HuH-7 (cell line): ENCODE data around the gene C9.
"Not testable (repeated sequence)": the region's sequence is repeated elsewhere in the genome, so short reads cannot be mapped to it uniquely, and the experiment has no call there.

ENCODE experiments used
- DNase-seq: peaks from one replicate; pipeline ENCODE4 v3.0.0; 2011; ENCODE audit warnings: low spot score

The C9 gene

GRCh38 chr5:39328731-39329130, 35.6 kb downstream of the C9 start:
- no peak for DNase-seq

DNA sequence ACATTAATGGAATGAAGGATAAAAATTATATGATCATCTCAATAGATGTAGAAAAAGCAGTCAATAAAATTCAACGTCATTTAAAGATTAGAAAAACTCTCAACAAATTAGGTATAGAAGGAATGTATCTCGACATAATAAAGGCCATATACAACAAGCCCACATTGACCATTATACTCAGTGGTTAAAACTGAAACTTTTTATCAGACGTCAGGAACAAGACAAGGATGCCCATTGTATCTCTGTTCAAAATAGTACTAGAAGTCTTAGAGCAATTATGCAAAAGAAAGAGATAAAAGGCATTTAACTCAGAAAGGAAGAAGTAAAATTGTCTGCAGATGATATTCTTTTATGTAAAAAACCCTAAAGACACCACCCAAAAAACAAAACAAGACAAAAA, 40.8 kb downstream of the C9 start:
- no peak for DNase-seq

- no peak for DNase-seq
Measured at GRCh38 chr5:39319395-39319794, 44.9 kb downstream of the C9 start.

- not testable (repeated sequence) for DNase-seq
Measured at GRCh38 chr5:39316464-39316863, 47.8 kb downstream of the C9 start.

GRCh38 chr5:39315995-39316394, 48.3 kb downstream of the C9 start:
- no peak for DNase-seq

GRCh38 chr5:39314591-39314990, 49.7 kb downstream of the C9 start:
- no peak for DNase-seq

DNA sequence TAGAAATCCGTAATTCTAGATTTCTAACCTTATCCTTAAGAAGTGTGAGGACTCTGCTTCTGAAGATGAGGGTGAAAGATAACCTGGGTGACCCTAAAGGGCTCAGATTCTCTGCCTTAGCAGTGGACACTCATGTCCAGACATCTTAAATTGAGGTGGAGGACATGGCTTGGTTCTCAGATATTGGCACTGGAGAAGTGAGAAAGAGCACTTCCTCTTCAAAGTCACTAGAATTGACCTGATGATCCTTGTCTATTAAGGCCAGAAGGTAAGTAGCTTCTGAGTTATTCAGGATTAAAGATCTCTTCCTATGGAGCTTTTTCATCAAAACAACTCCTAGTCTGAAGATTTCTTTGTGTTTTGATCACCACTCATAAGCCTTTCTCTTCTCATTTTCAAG, 54.8 kb downstream of the C9 start:
- no peak for DNase-seq

- no peak for DNase-seq
Measured at GRCh38 chr5:39302472-39302871, 61.8 kb downstream of the C9 start.

GRCh38 chr5:39301406-39301805, 62.9 kb downstream of the C9 start:
- no peak for DNase-seq

DNA sequence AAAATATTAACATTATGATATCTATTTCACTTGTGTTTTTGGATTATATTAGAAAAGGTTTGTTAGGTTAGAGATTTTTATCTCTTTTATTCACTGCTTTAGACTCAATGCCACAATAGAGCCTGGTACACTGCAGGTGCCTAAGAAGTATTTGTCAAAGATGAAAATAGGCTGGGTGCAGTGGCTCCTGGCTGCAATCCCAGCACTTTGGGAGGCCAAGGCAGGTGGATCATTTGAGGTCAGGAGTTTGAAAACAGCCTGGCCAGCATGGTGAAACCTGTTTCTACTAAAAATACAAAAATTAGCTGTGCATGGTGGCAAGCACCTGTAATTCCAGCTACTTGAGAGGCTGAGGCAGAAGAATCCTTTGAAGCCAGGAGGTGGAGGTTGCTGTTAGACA, 64.3 kb downstream of the C9 start:
- no peak for DNase-seq

DNA sequence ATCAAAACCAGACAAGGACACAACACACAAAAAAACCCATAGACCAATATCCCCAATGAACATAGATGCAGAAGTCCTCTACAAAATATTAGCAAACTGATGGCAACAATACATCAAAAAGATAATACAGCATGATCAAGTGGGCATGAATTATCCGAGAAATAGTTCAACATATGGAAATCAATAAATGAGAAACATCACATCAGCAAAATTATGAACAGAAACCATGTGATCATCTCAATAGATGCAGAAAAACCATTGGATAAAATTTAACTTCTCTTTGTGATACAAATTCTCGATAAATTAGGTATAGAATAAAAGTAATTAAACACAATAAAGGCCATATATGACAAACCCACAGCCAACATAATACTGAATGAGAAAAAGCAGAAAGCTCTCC, 69.6 kb downstream of the C9 start:
- DNase-seq, result no peak

DNA sequence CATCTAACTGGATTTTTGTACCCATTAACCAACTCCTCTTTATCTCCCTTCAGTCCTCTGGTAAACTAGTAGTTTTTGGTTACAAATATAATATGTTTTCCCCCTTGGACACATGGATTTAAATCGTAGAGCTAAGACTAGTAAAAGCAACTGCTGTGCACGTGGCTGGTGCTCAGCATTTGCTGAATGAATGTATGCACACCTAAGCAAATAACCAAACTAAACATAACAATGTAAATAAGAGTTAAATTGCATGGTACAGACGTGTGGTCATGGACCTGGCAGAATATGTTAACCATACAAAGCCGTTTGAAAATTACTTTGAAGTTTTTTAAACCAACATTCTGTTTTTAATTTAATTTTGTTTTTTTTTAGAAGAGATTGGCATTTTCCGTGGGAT, 79.7 kb downstream of the C9 start:
- DNase-seq, result peak; percentile 27

DNA sequence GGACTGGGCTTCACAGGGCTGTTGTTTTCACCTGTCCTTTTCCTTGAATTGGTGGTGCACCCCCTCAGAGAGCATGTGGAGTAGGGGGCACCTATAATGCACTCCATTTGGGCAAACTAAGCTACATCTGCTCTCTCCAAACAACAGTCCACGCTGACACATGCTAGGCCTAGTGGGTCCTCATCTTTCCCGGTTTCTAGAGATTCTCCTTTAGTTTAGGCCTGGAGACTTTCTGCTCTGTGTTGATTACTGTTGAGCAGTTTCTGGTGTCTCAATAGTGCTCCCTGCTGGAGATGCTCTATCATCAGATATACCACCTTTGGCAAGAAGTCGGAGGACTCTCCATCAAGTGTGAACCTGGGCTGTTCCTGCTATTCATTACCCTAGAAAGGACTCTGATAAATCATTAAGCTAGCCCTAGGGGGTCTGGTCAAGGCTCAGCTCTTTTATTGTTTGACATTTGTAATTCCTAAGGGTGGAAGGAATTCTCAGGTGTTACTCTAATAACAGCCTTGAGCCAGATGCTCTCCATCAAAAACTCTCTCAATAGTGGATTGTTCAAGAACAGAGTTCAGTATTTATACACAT, 81.0 kb downstream of the C9 start:
- peak; percentile 83 for DNase-seq

DNA sequence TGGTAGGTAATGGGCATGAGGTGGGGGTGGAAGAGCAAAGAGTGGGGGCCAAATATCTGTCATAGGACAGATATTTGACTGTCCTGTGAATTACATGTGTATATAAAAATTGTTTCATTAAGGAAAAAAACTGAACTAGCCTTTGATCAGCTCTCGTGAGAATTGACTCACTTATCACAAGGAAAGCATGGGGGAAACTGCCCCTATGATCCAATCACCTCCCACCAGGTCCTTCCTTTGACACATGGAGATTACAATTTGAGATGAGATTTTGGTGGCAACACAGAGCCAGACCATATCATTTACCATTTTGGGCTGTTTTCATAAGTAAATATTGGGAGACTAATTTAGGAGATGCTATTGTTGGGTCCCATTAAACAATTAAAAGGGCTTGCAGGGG, 81.7 kb downstream of the C9 start:
- DNase-seq, result no peak

DNA sequence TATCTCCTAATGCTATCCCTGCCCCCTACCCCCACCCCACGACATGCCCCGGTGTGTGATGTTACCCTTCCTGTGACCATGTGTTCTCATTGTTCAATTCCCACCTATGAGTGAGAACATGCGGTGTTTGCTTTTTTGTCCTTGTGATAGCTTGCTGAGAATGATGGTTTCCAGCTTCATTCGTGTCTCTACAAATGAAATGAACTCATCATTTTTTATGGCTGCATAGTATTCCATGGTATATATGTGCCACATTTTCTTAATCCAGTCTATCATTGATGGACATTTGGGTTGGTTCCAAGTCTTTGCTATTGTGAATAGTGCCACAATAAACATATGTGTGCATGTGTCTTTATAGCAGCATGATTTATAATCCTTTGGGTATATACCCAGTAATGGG, 88.4 kb downstream of the C9 start:
- not testable (repeated sequence) for DNase-seq

DNA sequence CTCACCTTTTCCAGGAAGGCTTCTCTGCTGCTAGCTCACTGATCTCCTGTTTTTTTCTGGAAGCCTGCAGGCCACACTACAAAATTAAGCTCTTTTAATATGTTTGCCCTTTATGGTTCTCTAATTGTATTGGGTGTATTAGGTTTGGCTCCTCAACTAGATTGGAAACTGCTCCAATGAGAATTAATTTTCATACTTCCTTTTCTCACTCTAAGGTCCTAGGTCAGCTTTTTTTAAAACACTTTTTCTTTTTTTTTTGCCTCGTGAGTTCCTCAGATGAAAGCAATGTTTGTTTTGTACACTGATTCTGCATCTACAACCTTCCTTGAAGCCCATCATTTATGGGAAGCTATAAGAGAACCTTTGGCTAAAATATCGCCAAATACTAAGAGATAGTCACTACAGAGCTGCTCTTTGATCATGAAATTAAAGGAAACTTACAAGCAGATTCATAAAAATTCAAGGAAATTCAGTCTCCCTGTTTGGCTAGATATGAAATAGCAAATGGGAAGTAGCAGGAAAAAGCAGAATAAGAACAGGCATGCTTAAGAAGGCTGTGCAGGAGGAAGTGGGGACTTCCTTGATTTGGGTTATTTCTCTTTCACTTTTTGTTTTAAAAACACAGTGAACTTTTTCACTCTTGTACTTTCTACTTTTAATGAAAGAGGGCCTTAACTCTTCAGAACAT, 89.8 kb downstream of the C9 start:
- no peak for DNase-seq

DNA sequence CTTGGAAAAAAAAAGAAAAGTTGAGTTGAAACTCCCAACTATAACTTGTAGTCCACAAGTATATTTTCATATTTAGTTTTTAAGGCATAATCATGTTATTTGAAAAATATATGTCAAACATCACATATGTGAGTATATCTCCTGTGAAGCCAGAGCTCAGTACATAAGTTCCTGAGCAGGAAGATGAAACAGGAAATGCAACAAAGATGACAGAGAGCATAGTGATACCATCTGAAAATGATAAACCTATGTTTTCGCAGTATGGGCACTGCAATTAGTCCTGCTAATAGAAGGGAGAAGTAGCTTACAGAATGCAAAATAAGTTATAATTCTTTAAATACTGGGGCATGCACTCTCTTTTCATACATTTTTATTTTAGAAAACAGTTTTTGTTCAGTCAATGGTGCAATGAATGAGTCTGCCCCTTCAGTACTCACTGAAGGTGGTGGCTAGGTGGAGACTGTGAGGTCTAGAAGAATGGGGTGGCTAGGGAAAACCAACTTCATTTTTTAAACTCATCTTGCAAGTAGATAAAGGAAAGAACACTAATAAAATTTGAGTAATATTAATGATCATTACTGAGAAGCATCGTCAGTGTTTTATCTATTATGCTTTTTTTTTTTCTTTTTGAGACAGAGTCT, 90.9 kb downstream of the C9 start:
- no peak for DNase-seq

DNA sequence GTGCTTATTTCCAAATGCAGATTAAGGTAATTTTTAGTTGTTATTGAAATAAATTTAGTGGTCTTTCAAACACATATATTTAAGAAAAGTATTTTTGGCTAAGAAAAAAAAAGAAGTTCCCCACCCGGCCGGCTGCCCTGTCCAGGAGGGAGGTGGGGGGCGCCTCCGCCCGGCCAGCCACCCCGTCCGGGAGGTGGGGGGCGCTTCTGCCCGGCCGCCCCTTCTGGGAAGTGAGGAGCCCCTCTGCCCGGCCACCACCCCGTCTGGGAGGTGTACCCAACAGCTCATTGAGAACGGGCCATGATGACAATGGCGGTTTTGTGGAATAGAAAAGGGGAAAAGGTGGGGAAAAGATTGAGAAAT, 91.4 kb downstream of the C9 start:
- DNase-seq, result not testable (repeated sequence)

DNA sequence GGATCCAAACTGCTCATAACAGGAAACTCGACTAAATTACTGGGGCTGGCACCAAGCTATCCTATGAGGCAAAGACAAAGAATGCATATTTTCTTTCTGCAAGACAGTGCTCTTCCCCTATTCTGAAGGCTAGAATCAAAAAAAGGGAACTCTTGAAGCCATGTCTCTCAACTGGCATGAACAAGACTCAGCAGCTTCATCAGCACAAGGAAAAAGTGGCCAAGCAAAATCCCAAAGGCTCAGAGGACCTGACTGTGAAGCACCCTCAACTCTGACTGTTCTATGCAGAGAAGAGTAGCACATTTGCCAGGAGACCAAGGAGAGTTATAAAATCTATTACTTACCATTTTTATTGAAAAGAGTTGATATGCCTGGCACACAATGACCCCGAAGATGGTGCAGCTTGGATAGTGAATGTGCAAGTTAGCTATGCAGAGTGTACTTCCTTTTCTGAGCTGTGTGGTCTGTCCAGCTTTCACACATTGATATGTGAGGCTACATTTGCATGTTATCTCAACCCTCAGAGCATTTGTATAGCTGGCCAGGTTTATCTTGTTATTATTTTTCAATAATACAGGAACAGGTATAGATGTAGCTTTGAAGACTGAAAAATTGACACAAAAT, 94.0 kb downstream of the C9 start:
- DNase-seq, result no peak

GRCh38 chr5:39267186-39267585, 97.1 kb downstream of the C9 start:
- no peak for DNase-seq

GRCh38 chr5:39266442-39266841, 97.9 kb downstream of the C9 start:
- DNase-seq, result no peak

DNA sequence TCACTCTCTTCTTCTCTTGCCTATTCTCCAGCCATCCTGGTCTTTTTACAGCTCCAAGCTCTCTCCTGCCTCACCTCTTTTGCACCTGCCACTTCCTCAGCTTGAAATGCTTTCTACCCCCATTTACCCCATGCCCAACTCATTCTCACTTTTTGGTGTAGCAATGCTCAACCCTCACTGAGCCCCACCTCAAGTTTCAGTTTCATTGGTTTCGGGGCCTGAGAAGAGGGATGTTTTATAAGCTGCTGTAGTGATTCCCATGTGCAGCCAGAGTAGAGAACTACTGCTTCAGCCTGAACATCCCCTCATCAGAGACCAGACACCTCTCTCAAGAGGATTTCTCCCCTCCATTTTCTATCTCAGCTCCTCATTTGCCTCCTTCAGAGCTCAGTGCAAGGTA, 99.8 kb downstream of the C9 start:
- DNase-seq, result no peak

GRCh38 chr5:39262981-39263380, 101.3 kb downstream of the C9 start:
- no peak for DNase-seq
